Measurements from ENCODE around the gene TREML4.
A peak's percentile ranks its signal among the peaks of the same experiment; 100 is the strongest.
"Not testable (repeated sequence)": the region's sequence is repeated elsewhere in the genome, so short reads cannot be mapped to it uniquely, and the experiment has no call there.

The TREML4 gene

GRCh38 chr6:41228096-41228495 lies at the start of gene TREML4:
TREML4 (plus strand) TSS chr6:41228349; CDS start chr6:41228428, 79 bp downstream.
- no peak for DNase-seq (ENCODE audit: low spot score)

- no peak for DNase-seq (ENCODE audit: low spot score)
These were observed 49.0 kb upstream of the TREML4 start for GRCh38 chr6:41179163-41179562.

- DNase-seq (ENCODE audit: low spot score): no peak
These were observed 46.6 kb upstream of the TREML4 start for GRCh38 chr6:41181566-41181965.

- DNase-seq (ENCODE audit: low spot score): peak; percentile 57
These were observed 45.8 kb upstream of the TREML4 start for GRCh38 chr6:41182069-41183034.

GRCh38 chr6:41184761-41185160 lies 43.4 kb upstream of the TREML4 start:
- no peak for DNase-seq (ENCODE audit: low spot score)

- DNase-seq (ENCODE audit: low spot score): no peak
These were observed 42.1 kb upstream of the TREML4 start for GRCh38 chr6:41186031-41186562.

- no peak for DNase-seq (ENCODE audit: low spot score)
These were observed 39.9 kb upstream of the TREML4 start for GRCh38 chr6:41187924-41188886.

GRCh38 chr6:41189046-41189445 lies 39.1 kb upstream of the TREML4 start:
- DNase-seq (ENCODE audit: low spot score): not testable (repeated sequence)

GRCh38 chr6:41189967-41190366 lies 38.2 kb upstream of the TREML4 start:
- DNase-seq (ENCODE audit: low spot score): no peak

- DNase-seq (ENCODE audit: low spot score): no peak
These were observed 37.4 kb upstream of the TREML4 start for GRCh38 chr6:41190791-41191190.

- peak; percentile 35 for DNase-seq (ENCODE audit: low spot score)
These were observed 36.6 kb upstream of the TREML4 start for GRCh38 chr6:41191569-41191968.

- DNase-seq (ENCODE audit: low spot score): no peak
These were observed 34.9 kb upstream of the TREML4 start for GRCh38 chr6:41193171-41193734.

GRCh38 chr6:41193884-41194283 lies 34.3 kb upstream of the TREML4 start:
- DNase-seq (ENCODE audit: low spot score): no peak

GRCh38 chr6:41194386-41194785 lies 33.8 kb upstream of the TREML4 start:
- no peak for DNase-seq (ENCODE audit: low spot score)

GRCh38 chr6:41197234-41197633 lies 30.9 kb upstream of the TREML4 start:
- DNase-seq (ENCODE audit: low spot score): no peak

GRCh38 chr6:41199552-41200246 lies 28.4 kb upstream of the TREML4 start:
- DNase-seq (ENCODE audit: low spot score): no peak

GRCh38 chr6:41200296-41200900 lies 27.8 kb upstream of the TREML4 start:
- peak; percentile 20 for DNase-seq (ENCODE audit: low spot score)

- no peak for DNase-seq (ENCODE audit: low spot score)
These were observed 27.0 kb upstream of the TREML4 start, which contains the start of gene TREML2 for GRCh38 chr6:41200901-41201763. TREML2 (minus strand) TSS chr6:41201149; CDS start chr6:41201008, 141 bp downstream.

- DNase-seq (ENCODE audit: low spot score): no peak
These were observed 26.4 kb upstream of the TREML4 start for GRCh38 chr6:41201764-41202173.

GRCh38 chr6:41204156-41204555 lies 24.0 kb upstream of the TREML4 start:
- DNase-seq (ENCODE audit: low spot score): no peak

Measured in Ammon's horn (tissue), 1 donor.